DMS153 treated with DMSO at 0.1 percent for 48 hours (cell line): Measurements from ENCODE around the gene BAIAP2.

Experiments
- DNase-seq: peaks from one replicate; lab custom pipeline; 2025; ENCODE audit not compliant: unreplicated experiment; lab: John Stamatoyannopoulos, UW

The BAIAP2 gene

DNA sequence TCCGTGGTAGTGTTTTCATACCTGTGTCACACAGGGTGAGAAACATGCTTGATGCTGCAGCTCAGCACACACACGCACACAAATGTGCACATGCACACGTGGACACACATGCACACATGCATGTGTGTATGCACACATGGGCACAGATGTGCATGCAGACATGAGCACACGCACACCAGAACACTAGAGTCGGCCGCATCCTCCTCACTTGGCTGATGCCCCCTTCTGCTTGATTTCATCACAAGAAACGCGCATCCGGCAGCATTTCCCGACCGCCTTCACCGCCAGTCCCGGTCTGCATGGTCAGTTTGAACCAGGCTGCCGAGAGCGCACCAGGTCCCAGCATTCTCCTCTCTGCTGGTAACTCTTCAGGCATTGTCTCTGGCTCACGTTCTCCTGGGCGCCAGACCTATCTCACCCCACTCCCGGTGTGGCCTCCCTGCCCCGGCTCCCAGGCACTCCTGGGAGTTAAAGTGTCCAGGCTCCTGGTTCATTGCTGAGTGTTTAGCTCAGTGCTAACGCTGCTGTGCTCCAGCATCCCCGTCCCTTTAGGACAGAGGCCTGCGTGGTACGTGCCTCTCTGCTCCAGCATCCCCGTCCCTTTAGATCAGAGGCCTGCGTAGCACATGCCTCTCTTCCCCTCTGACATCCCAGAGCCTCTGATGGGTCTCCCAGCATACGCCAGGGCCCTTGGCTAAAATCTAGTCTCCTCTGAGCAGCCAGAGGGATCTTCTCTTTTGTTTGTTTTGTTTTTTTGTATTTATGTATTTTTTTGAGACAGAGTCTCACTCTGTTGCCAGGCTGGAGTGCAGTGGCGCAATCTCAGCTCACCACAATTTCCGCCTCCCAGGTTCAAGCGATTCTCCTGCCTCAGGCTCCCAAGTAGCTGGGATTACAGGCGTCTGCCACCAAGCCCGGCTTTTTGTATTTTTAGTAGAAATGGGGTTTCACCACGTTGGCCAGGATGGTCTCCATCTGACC is 16.0 kb downstream of the BAIAP2 start:
- DNase-seq: no peak

DNA sequence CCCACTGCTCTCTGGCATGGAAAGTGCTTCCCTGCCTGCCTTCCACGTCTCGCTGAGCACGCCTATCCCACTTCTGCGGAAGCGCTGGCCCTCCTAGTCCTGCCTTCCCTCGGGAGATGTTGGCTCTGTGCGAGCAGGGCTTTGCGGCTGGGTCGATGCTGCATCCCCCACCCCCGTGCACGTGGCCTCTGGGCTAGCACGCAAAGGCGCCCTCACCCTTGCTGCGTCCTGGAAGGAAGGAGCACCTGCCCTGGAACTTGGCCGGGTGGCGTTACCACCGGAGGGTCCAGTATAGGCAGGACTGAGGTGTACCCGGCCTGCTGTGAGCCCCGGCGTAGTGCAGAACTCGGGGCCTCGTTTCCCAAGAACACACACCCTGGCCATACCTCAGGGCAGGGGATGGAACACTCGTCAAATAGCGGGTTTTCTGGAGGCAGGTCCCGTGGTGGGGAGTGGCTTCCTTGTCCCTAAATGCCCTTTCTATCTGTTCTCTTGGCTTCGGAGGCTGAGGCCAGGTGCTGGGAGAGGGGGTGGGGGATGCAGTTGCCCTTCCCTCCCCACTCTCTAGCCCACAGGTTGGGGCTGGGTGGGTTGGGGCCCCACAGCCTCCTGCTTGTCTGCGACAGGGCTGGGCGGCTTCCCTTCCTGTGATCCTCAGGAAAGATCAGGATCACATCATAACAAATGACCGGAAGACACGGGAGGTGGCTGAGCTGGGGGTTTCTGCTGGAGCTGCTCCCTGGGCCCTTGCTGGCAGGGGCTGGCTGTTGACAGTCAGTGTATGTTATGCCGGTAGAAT is 17.4 kb downstream of the BAIAP2 start:
- no peak for DNase-seq

- DNase-seq: no peak
Observed at GRCh38 chr17:81053041-81053970, 18.4 kb downstream of the BAIAP2 start.

DNA sequence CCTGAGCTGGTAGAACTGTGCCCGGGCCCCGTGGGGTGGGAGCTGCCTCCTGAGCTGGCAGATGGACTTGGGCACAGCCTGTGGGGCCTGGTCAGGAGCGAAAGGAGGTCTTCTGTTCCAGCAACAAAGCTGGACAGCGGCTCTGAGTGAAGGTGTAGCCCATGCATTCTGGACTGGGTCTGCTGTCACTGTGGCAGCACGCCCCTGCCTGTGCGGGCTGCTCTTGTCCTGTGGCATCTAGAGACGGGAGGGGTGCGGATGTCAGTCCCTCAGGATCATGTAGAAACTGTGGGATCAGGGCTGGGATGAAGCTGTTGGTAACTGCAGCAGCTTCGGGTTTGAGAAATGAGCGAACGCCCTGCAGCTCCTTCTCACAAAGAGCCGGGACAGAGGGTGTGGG is 19.4 kb downstream of the BAIAP2 start:
- DNase-seq: no peak

DNA sequence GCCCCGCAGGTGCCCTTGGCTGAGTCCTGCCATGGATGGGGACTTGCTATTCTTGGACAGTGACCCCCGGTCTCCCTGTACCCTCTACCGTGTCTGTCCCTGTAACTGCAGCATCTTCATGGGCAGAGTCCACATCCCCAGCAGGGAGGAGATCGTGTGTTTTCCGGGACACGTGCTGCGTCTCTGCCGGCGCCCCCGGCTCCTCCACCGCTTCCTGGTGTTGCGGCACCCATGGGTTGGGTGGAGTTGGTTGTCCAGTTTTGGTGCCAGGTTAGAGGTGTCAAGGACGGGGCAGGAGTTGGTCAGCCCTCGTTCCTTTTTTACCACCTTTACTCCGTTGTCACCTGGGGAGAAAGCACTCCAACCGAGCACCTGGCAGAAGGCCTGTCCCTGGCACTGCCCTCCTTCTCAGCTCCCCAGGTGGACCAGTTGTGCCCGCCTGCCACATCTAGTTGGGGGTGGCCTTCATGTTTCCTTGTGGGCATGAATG is 20.0 kb downstream of the BAIAP2 start:
- DNase-seq: no peak

- no peak for DNase-seq
Observed at GRCh38 chr17:81056312-81056711, 21.4 kb downstream of the BAIAP2 start.

- DNase-seq: no peak
Observed at GRCh38 chr17:81057079-81057730, 22.3 kb downstream of the BAIAP2 start.

DNA sequence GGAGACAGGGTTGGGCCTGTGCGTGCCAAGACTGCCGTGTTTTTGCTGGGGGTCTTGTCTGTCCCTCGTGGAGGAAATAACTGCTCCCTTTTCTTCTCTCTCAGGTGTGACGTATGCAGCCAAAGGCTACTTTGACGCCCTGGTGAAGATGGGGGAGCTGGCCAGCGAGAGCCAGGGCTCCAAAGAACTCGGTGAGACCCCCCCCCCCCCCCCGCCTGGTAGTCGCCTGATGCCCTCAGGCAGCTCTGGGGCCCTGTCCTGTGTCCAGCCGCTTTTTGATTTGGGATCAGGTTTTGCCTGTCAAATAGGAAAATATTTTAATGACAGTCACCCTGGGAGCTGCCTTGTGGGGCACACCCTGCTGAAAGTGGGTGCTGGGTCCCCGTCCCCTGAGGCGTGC is 22.8 kb downstream of the BAIAP2 start:
- DNase-seq: no peak

DNA sequence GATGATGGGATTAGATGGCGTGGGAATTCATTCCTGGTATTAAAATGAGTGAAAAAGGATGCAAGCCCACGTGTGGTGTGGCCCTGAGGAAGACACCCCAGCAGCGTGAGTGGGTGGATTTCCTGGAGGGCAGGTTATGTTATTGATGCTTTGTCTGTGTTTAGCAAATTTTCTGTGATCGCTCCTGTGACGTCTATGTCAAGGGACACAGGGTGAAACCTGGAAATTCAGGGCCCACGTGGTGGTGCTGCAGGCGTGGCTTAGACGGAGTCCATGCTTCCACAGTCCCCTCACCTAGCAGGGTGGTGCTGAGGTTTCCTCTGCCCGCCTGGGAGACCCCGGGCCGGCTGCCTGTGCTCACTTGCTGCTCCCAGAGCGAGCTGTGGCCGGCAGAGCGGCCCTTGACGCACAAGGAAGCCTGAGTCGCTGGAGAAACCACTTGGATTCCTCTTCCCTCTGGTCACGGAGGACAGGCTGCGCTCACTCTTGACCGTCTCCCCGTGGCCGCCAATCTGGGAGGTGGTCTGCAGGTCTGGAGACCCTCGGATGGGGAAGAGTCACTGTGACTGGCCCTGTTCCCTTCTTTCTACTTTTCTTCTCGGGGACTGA is 23.4 kb downstream of the BAIAP2 start:
- no peak for DNase-seq

GRCh38 chr17:81059026-81059425 is 24.1 kb downstream of the BAIAP2 start:
- no peak for DNase-seq

DNA sequence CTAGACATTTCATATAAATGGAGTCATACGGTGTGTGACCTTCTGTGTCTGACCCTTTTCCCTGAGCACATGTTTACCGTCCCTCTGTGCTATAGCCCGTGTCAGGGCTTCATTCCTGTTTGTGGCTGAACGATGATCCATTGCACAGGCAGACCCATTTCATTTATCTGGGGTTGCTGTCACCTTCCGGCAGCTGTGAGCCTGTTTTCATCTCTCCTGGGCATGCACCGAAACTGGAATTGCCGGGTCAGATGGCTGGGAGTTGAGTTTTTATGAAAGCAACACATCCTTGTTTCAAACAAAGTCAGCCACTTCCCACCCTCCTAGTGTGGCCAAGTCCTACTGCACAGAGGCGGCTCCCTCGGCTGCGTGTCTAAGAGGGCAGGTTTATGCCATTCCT is 25.5 kb downstream of the BAIAP2 start:
- no peak for DNase-seq

GRCh38 chr17:81061027-81061735 is 26.2 kb downstream of the BAIAP2 start:
- no peak for DNase-seq

GRCh38 chr17:81062014-81062780 is 27.2 kb downstream of the BAIAP2 start:
- DNase-seq: no peak

DNA sequence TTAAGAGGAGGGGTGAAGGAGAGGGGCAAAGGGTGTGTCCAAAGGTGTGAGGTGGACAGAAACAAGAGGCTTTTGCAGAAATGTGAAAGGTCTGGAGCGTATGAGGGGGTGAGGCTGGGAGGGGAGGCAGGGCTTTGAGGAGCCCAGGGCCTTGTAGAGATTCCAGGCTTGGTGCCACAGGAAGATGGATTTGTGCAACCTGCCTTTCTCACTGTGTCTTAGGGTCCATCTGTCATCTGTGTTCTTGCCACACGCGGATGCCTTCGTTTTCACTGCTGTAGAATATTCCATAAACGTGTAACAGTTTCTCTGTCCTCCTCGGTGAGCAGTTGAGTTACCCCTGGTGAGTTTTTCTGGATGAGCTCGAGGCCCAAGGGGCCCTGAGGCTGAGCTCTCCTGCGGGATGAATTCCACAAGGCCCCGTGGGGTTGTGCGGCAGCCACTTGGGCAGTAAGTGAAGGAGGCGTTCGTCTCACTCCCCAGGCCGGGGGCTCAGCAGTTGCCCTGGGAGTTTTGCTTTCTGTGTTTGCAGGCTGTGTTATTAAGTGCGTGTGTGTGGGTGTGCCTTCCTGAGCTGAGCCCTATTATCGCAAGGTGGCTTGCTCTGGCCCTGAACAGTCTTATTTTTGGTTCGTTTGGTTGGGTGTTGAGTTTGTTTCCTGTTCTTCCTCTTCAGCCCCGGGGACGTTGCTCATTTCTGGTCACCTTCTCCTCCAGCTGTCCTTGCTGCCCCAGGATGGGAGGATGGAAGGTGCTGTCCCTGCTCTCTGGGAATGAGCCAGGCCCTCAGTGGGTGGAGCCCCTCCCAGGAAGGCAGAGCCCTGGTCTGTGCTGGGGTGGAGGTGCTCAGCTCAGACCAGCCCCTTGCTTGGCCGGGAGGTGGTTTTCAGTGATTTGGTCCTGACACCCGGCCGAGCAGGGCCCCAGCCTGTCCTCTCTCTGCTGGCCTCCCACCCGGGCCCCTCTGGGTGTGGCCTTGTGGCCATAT is 28.4 kb downstream of the BAIAP2 start:
- no peak for DNase-seq

GRCh38 chr17:81064678-81065475 is 29.9 kb downstream of the BAIAP2 start:
- DNase-seq: no peak

DNA sequence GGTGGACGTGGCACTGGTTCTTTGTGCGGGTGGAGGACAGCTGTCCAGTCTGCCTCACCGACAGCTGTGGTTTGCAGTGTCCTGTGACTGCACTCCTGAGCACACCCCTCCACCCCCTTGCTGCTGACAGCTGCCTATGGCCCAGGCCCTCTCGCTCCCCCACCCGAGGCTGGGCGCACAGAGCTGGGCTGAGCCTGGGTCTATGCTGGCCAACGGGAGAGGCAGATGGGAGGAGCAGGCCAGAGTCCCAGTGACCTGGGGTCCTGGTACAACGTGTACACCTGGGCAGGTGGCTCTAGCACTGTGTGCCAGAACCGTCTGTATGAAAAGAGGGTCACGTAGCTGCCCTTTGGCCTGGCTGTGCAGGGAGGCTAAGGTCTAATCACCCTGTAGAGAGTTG is 30.5 kb downstream of the BAIAP2 start:
- no peak for DNase-seq
